Colonic mucosa (tissue), 4 donors: Measurements from ENCODE around the gene PHLDB3. TPM values are rescaled to one million over a fixed set of nuclear protein-coding genes. Genes with fewer than 3 reads are reported as not detected.
A peak's percentile ranks its signal among the peaks of the same experiment; 100 is the strongest.
"Not testable (repeated sequence)": the region's sequence is repeated elsewhere in the genome, so short reads cannot be mapped to it uniquely, and the experiment has no call there.

ENCODE experiments used
- DNase-seq: peaks from one replicate; pipeline ENCODE4 v3.0.0-alpha.2; 2020
- H3K27ac ChIP-seq: fragments of 200-600 bp; one replicate; pipeline ENCODE4 v1.8.0; 2021
- H3K27me3 ChIP-seq: fragments of 200-600 bp; one replicate; pipeline ENCODE4 v1.8.0; 2021
- H3K36me3 ChIP-seq: fragments of 200-600 bp; one replicate; pipeline ENCODE4 v1.8.0; 2021
- H3K4me1 ChIP-seq: fragments of 200-600 bp; one replicate; pipeline ENCODE4 v1.8.0; 2021; ENCODE audit warnings: mild to moderate bottlenecking
- H3K4me3 ChIP-seq: fragments of 200-600 bp; one replicate; pipeline ENCODE4 v1.8.0; 2021
- H3K9ac ChIP-seq, 2 donors: one replicate each; pipeline ENCODE4 v1.7.0; 2013; ENCODE audit warnings: control low read depth in 2 of 2, low read depth in 2 of 2, low read length in 2 of 2
- H3K9me3 ChIP-seq: fragments of 200-600 bp; one replicate; pipeline ENCODE4 v1.8.0; 2021
- CTCF ChIP-seq: fragments of 200-600 bp; IDR thresholded peaks from one replicate; pipeline ENCODE4 v1.8.0; 2022; ENCODE audit warnings: antibody characterized with exemption, mild to moderate bottlenecking
- intact Hi-C: fragments of 100-400 bp; cut with DNase I; formaldehyde crosslinking; loops from one replicate; pipeline ENCODE4 v1.14.1; 2022
- total RNA-seq, 2 donors: library from RNA; stranded (reverse); fragmentation: NEBNext Ultra II Directional in 1 of 2; extraction: Animal tissue kit (Norgen Biotek cat#: 25700) in 1 of 2; gene quantifications; one replicate each; pipeline ENCODE4 v1.2.1, GENCODE V29; 2021
- donor health status: healthy.
- donor health status: DM: no; HTN: no; CAD: no.
- donor health status: DM: no; HTN: no; CAD: no.

The PHLDB3 gene
- total RNA-seq, 2 donors from 2014 or later: 6.8 to 24.0 TPM

GRCh38 chr19:43526884-43527859 lies 22.6 kb upstream of the PHLDB3 start, which contains the start of gene ETHE1:
Gene ETHE1, minus strand, starts transcription at chr19:43527201. Its CDS starts 24 bp downstream, at chr19:43527177.
- no peaks in the 10 kb centered on the region for H3K36me3 ChIP-seq
- H3K27ac ChIP-seq: peak within 1 kb of the TSS; percentile 87
- peak; percentile 94 for DNase-seq
- peak within 1 kb of the TSS; percentile 68 for H3K4me3 ChIP-seq
- TF ChIP-seq CTCF: no peak
- H3K9me3 ChIP-seq: no peaks in the 10 kb centered on the region
- H3K27me3 ChIP-seq: no peaks in the 10 kb centered on the region
- intact Hi-C loops: no loop called here
- H3K4me1 ChIP-seq: no peaks in the 10 kb centered on the region
- H3K9ac ChIP-seq: peak within 1 kb of the TSS; percentile 97 to 100

- Histone ChIP-seq H3K9me3 (no peaks in the 10 kb centered on the region), H3K4me3 (peak overlapping the region; percentile 68), H3K36me3 (no peaks in the 10 kb centered on the region), H3K27me3 (no peaks in the 10 kb centered on the region), H3K4me1 (no peaks in the 10 kb centered on the region), H3K9ac (peak overlapping the region; percentile 97 to 100), H3K27ac (peak overlapping the region; percentile 87)
- peak; percentile 87 for DNase-seq
- intact Hi-C loops: no loop called here
- TF ChIP-seq CTCF: no peak
These were observed 21.6 kb upstream of the PHLDB3 start for GRCh38 chr19:43525836-43526771.

- DNase-seq: peak; percentile 92
- intact Hi-C loops: no loop called here
- Histone ChIP-seq H3K4me3 (peak overlapping the region; percentile 68), H3K36me3 (no peaks in the 10 kb centered on the region), H3K27me3 (no peaks in the 10 kb centered on the region), H3K27ac (peak overlapping the region; percentile 87), H3K9me3 (no peaks in the 10 kb centered on the region), H3K4me1 (no peaks in the 10 kb centered on the region), H3K9ac (peak overlapping the region; percentile 97 to 100)
- no peak for TF ChIP-seq CTCF
These were observed 20.6 kb upstream of the PHLDB3 start for GRCh38 chr19:43524922-43525835.

- DNase-seq, H3K9ac ChIP-seq, H3K9me3 ChIP-seq, H3K4me1 ChIP-seq, H3K4me3 ChIP-seq, intact Hi-C loops, H3K27ac ChIP-seq, H3K27me3 ChIP-seq, H3K36me3 ChIP-seq: not testable (repeated sequence)
These were observed 19.1 kb upstream of the PHLDB3 start for GRCh38 chr19:43523696-43524095.

- intact Hi-C loops: no loop called here
- no peak overlapping the region for H3K27ac ChIP-seq
- no peaks in the 10 kb centered on the region for H3K36me3 ChIP-seq
- H3K9ac ChIP-seq: no peak overlapping the region
- DNase-seq: no peak
- TF ChIP-seq CTCF: no peak
- no peaks in the 10 kb centered on the region for H3K4me1 ChIP-seq
- H3K4me3 ChIP-seq: no peak overlapping the region
- H3K9me3 ChIP-seq: no peaks in the 10 kb centered on the region
- no peaks in the 10 kb centered on the region for H3K27me3 ChIP-seq
These were observed 18.4 kb upstream of the PHLDB3 start for GRCh38 chr19:43522929-43523328.
